Endothelial cell of umbilical vein (primary cell): ENCODE results near the gene TMEM37.

Experiments used
- CTCF ChIP-seq, 2 donors: IDR thresholded peaks; 1 replicate in 1 of 2; 2 replicates in 1 of 2; pipeline ENCODE4 v1.5.1; 2011; ENCODE audit warnings: low read length in 2 of 2, mild to moderate bottlenecking in 2 of 2, moderate library complexity in 2 of 2, control low read depth in 1 of 2, inconsistent platforms in 1 of 2, low read depth in 1 of 2; ENCODE audit not compliant: insufficient read depth in 1 of 2; ENCODE audit errors: extremely low read depth in 1 of 2
- EZH2 ChIP-seq: IDR thresholded peaks from 2 replicates; pipeline ENCODE4 v1.6.1; 2012; ENCODE audit warnings: borderline replicate concordance, low read depth, mild to moderate bottlenecking, moderate library complexity, low read length, inconsistent platforms; ENCODE audit not compliant: severe bottlenecking
- FOS ChIP-seq: IDR thresholded peaks from 2 replicates; pipeline ENCODE4 v1.6.1; 2011; ENCODE audit warnings: mild to moderate bottlenecking, low read length, moderate library complexity, borderline replicate concordance; ENCODE audit not compliant: insufficient read depth
- GATA2 ChIP-seq: IDR thresholded peaks from 2 replicates; pipeline ENCODE4 v1.7.0; 2011; ENCODE audit warnings: low read depth, mild to moderate bottlenecking, moderate library complexity, mixed read lengths, low read length; ENCODE audit not compliant: insufficient read length, insufficient read depth
- JUN ChIP-seq: IDR thresholded peaks from 2 replicates; pipeline ENCODE4 v1.6.1; 2011; ENCODE audit warnings: borderline replicate concordance, low read depth; ENCODE audit not compliant: insufficient read length, insufficient read depth
- MAX ChIP-seq: IDR thresholded peaks from 2 replicates; pipeline ENCODE4 v1.6.1; 2011; ENCODE audit not compliant: insufficient read depth, insufficient read length
- MYC ChIP-seq: IDR thresholded peaks from one replicate; pipeline ENCODE4 v1.6.1; 2011; ENCODE audit warnings: mild to moderate bottlenecking, low read depth, low read length
- POLR2A ChIP-seq: IDR thresholded peaks from 2 replicates; pipeline ENCODE4 v1.6.1; 2012; ENCODE audit warnings: low read depth, mild to moderate bottlenecking, control low read depth, low read length
- POLR2AphosphoS5 ChIP-seq: IDR thresholded peaks from 2 replicates; pipeline ENCODE4 v1.6.1; 2012; ENCODE audit warnings: low read depth, mild to moderate bottlenecking, control low read depth, low read length, moderate library complexity; ENCODE audit not compliant: insufficient read depth

GRCh38 chr2:119473621-119474370, 42.1 kb downstream of the TMEM37 start:
- TF ChIP-seq POLR2AphosphoS5, result no peak
- no peak for TF ChIP-seq POLR2A
- no peak for TF ChIP-seq CTCF (IDR thresholded peaks at IDR 0.05; ENCODE audit: extremely low read depth in 1 of 2, insufficient read depth in 1 of 2, low read depth in 1 of 2, low read length in 2 of 2)
- TF ChIP-seq EZH2, result no peak
- TF ChIP-seq MAX, result no peak
- no peak for TF ChIP-seq FOS
- TF ChIP-seq JUN, result no peak
- no peak for TF ChIP-seq MYC
- TF ChIP-seq GATA2, result no peak
